GM12801 (cell line): ENCODE measurements around the gene PLCXD3.

Experiments
- CTCF ChIP-seq: IDR thresholded peaks from one replicate; pipeline ENCODE4 v1.5.1; 2011; ENCODE audit warnings: control low read depth; ENCODE audit not compliant: insufficient read length; ENCODE audit errors: extremely low read depth

Gene PLCXD3

DNA sequence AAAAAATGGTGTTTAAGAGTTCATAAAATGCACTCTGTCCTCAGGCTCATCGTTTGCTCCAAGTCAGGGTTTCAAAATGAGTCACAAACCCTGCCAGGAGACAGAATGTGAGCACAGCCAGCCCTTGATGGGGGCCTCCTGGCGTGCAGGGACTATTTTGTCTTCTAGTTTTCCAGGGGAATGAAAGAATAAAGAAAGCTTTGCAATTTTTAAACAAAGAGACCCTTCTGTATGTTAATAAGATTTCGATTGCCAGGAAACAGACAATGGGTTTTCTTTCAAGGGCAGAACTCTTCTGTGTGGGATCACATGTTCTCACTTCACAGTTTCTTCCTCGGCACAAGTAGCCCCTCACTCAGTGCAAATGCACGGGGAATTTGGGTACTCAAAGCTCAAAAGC, 175.6 kb downstream of the PLCXD3 start:
- TF ChIP-seq CTCF = no peak

- no peak for TF ChIP-seq CTCF
Observed at GRCh38 chr5:41334221-41334620, 176.2 kb downstream of the PLCXD3 start.

GRCh38 chr5:41325074-41325473, 185.3 kb downstream of the PLCXD3 start:
- no peak for TF ChIP-seq CTCF

- no peak for TF ChIP-seq CTCF
Observed at GRCh38 chr5:41312478-41313060, 197.8 kb downstream of the PLCXD3 start.

DNA sequence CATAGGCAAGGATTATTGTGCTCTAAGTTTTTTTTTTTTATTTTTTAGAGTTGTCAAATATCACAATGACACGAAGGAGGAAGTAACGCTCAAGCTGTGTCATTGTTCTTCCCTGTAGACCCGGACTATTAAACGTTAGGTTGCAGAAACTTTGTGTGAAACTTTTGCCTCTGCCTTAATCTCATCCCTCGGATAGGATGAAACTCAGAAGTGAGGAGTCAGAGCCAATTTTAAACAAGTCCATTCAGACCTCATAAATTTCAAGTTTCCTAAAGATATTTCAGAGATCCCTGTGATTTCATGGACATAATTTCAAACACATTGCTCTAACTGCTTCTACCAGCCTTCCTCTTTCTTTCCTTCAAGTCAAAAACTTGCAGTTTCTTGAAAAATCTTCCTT, 198.3 kb downstream of the PLCXD3 start:
- no peak for TF ChIP-seq CTCF

DNA sequence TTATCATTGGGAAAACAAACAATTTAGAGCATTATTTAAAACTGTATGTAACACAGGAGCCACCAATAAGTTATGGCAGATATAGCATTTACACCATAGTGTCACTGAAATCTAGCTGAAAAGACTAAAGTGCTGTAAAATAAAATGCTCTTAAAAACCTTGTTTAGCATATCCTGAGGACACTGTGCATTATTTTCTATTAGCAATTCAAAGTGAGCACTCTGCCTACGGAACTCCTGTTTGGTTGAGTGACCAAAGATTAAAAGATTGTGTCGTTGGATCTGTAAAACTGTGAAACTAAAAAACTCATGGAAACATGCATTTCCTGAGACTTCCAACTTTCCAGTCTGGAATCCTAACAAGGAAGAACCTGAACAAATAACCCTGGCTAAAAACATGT, 201.1 kb downstream of the PLCXD3 start:
- TF ChIP-seq CTCF = no peak

GRCh38 chr5:41306005-41306404, 204.4 kb downstream of the PLCXD3 start:
- TF ChIP-seq CTCF = no peak
